ENCODE measurements around the gene VARS2. TPM values are rescaled to one million over a fixed set of nuclear protein-coding genes. Genes with fewer than 3 reads are reported as not detected.

Gene VARS2
- total RNA-seq, 1 donor from 2014 or later: 21.0 TPM

DNA sequence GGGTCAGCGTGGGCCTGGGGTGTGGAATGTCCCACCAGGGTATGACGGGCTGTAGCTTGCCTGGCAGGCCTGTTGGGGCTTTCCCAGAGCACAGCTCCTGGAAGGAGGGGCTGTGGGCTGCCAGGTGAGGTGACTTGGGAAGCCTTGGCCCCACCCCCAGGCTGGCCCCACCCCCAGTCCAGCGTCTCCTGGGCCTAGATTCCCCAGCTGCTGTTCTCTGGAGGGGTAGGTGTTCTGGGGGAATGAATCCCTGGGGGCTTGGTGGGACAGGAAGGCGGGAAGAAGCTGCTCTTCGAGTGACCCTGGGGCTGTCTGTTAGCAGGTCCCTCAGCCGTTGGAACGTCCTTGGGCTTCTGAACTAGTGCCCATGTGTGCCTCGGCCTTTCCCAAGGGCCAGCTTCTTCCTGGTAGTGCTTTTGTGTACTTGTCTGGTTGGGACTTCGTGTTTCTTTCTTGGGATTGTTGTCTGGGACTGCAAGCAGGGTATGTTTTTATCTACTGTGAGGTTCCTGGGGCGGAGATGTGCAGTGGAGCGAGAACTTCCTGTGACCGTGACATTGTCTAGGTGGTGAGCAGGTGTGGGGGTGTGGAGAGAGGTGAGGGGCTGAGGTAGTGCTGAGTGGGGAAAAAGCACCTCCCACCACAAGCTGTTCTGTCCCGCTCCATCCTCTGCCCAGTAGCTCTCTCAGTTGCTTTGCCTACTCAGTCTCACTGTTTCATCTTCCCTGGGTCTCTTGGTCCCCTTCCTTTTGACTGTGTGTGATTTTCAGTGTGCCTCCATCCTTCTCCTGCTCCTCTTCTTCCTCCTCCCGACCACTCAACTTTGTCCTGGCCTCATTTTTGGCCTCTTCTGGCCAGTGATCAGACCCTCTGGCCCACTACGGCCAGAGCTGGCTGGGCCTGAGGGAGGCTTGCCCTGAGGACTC, 31.0 kb upstream of the VARS2 start:
- Histone ChIP-seq H3K4me1 (peaks cover 53% of the 10 kb centered on the region), H3K27me3 (ENCODE audit: low read depth) (no peaks in the 10 kb centered on the region), H3K27ac (replicated peaks) (peak overlapping the region; percentile 86), H3K4me3 (peak overlapping the region; percentile 87), H3K36me3 (no peaks in the 10 kb centered on the region), H3K9me3 (replicated peaks) (no peaks in the 10 kb centered on the region)
- intact Hi-C loops (cut with micrococcal nuclease): loop anchor here (10.0 kb wide), 1 partner anchor 138 kb away; the partner anchor contains the start of genes FLOT1 and IER3
- no peak for DNase-seq
- TF ChIP-seq, protein P1, sequence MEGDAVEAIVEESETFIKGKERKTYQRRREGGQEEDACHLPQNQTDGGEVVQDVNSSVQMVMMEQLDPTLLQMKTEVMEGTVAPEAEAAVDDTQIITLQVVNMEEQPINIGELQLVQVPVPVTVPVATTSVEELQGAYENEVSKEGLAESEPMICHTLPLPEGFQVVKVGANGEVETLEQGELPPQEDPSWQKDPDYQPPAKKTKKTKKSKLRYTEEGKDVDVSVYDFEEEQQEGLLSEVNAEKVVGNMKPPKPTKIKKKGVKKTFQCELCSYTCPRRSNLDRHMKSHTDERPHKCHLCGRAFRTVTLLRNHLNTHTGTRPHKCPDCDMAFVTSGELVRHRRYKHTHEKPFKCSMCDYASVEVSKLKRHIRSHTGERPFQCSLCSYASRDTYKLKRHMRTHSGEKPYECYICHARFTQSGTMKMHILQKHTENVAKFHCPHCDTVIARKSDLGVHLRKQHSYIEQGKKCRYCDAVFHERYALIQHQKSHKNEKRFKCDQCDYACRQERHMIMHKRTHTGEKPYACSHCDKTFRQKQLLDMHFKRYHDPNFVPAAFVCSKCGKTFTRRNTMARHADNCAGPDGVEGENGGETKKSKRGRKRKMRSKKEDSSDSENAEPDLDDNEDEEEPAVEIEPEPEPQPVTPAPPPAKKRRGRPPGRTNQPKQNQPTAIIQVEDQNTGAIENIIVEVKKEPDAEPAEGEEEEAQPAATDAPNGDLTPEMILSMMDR (IDR thresholded peaks at IDR 0.05; ENCODE audit: borderline replicate concordance): no peak

DNA sequence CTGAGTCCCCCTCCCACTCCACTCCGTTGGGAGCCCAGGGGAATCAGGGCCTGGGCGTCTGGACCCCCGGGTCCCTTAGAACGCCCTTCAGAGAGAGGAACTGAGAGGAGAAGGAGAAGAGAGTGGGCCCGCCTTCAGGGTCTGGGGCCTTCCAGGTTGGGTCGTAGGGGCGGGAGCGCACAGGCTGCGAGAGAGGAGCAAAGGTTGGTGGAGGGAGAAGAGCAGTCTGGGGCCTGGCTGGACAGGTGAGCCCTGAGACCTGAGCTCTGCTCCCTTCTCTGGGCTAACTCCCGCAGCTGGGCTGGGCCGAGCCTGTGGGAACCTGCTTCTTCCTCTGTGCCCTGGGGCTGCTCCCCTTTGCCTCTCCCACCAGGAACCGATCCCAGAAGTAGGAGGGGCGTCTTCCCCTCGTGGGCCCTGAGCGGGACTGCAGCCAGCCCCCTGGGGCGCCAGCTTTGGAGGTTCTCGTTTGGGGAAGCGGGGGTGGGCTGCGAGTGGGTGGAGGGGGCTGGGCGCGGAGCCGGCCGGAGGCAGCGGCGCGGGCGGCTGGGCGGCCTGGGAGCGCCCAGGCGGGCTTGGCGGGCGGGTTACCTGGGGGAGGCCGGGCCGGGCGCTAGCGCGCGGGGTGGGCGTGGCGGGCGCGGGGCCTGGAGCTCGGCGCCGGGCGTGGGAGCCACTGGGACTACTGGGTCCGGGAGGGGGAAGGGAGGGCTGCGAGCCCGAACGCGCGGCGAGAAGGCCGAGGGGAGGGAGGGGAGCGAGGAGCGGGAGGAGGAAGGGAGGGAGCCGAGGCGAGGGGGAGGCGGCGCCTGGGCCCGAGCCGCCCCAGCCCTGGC, 30.1 kb upstream of the VARS2 start, which contains the start of gene DDR1:
Gene DDR1 (plus strand): TSS at position 835 of the 836 bp plus-strand sequence. CDS start 4,211 bp downstream, outside the sequence.
- Histone ChIP-seq H3K9me3 (replicated peaks) (no peaks in the 10 kb centered on the region), H3K36me3 (no peaks in the 10 kb centered on the region), H3K4me3 (peak within 1 kb of the TSS; percentile 87), H3K27ac (replicated peaks) (peak within 1 kb of the TSS; percentile 86), H3K4me1 (peaks cover 58% of the 10 kb centered on the region), H3K27me3 (ENCODE audit: low read depth) (no peaks in the 10 kb centered on the region)
- TF ChIP-seq, protein P1 (IDR thresholded peaks at IDR 0.05; ENCODE audit: borderline replicate concordance): no peak
- intact Hi-C loops (cut with micrococcal nuclease): loop anchor here (10.0 kb wide), 1 partner anchor 139 kb away; the partner anchor contains the start of genes FLOT1 and IER3
- DNase-seq: peak; percentile 81

DNA sequence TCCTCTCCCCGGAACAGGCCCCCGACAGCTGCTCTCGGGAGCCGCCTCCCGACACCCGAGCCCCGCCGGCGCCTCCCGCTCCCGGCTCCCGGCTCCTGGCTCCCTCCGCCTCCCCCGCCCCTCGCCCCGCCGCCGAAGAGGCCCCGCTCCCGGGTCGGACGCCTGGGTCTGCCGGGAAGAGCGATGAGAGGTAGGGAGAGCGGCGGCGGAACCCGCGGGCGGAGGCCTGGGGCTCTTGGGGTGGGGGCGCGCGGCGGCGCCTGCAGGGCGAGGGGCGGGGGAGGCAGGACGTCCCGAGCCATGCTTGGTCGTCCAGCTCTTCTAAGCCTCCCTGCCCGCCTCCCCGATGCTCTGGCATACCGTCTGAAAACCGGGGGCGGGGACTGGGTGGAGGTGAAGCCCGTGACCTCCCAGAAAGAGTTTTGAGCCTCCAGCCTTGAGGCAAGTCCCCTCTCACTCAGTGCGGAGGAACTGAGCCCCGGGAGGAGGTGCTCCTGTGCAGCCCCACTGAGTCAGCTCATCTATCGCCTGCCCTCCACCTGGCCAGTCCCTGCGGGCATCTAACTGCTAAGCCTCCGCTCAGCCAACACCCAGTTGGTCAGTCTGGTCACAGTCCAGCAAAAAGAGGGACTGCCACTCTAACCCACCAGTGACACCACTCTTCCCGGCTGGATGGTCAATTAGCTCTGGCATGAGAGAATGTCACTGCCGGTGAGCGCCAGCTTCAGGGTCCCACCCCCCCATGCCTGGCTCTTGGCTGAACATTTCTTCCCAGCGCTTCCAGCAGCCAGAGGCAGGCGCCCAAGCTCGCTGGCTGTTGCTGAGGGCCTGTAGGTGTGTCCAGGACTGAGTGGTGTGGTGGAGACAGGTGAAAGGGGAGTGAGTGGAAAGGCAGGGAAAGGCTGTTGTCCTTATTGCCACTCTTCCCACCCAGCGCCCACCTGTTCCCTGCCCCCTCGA, 29.2 kb upstream of the VARS2 start:
- no peaks in the 10 kb centered on the region for H3K27me3 ChIP-seq (ENCODE audit: low read depth)
- peak overlapping the region; percentile 87 for H3K4me3 ChIP-seq
- peaks cover 60% of the 10 kb centered on the region for H3K4me1 ChIP-seq
- H3K36me3 ChIP-seq: no peaks in the 10 kb centered on the region
- intact Hi-C loops (cut with micrococcal nuclease): loop anchor here (10.0 kb wide), 1 partner anchor 140 kb away; the partner anchor contains the start of genes FLOT1 and IER3
- H3K27ac ChIP-seq (replicated peaks): peak overlapping the region; percentile 86
- TF ChIP-seq, protein P1 (IDR thresholded peaks at IDR 0.05; ENCODE audit: borderline replicate concordance): no peak
- peak; percentile 41 for DNase-seq
- no peaks in the 10 kb centered on the region for H3K9me3 ChIP-seq (replicated peaks)

DNA sequence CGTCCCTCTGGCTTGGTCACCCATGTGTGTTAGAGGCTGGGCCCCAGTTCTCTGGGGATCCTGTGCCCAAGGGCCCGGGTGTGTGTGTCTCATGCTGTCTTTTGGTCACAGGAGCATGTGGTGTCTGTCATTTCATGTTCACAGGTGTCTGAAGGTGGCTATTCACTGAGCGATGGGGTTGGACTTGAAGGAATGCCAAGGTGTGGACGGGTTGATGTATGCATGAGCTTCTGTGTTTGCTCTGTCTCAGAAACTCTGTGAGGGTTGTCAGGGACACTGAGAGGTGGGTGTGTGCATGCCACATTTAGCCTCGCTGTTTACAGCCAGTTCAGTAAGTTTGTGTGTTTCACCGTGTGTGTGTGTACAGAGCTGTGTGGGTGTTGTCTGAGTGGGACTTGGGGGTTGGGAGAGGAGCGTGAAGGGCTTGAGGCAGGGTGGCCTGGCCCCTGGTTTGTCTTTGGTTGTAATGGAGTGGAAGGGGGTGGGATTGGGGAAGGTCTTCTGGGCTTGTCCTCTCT, 28.5 kb upstream of the VARS2 start:
- intact Hi-C loops (cut with micrococcal nuclease): loop anchor here (10.0 kb wide), 1 partner anchor 141 kb away; the partner anchor contains the start of genes FLOT1 and IER3
- Histone ChIP-seq H3K4me3 (peak overlapping the region; percentile 87), H3K4me1 (peaks cover 60% of the 10 kb centered on the region), H3K9me3 (replicated peaks) (no peaks in the 10 kb centered on the region), H3K27me3 (ENCODE audit: low read depth) (no peaks in the 10 kb centered on the region), H3K36me3 (no peaks in the 10 kb centered on the region), H3K27ac (replicated peaks) (peak overlapping the region; percentile 86)
- TF ChIP-seq, protein P1 (IDR thresholded peaks at IDR 0.05; ENCODE audit: borderline replicate concordance): no peak
- no peak for DNase-seq
